Epithelial cell of proximal tubule (primary cell): ENCODE data around the gene DYNC1I2. TPM values are rescaled to one million over a fixed set of nuclear protein-coding genes. Genes with fewer than 3 reads are reported as not detected.

Experiments used
- DNase-seq: peaks from one replicate; pipeline ENCODE4 v3.0.0-alpha.2; 2011; ENCODE audit warnings: low read depth
- H3K4me3 ChIP-seq: 2 replicates; pipeline ENCODE4 v1.5.1; 2011; ENCODE audit warnings: low read depth, mild to moderate bottlenecking, low read length
- total RNA-seq: library from RNA; depleted of rRNA; stranded (reverse); fragments of >200 nt; gene quantifications from 2 replicates; pipeline ENCODE4 v1.2.3, GENCODE V29; 2015
- TF ChIP-seq, protein P1 (sequence below): conservative IDR thresholded peaks from 2 replicates; pipeline ENCODE4 v1.5.1; 2012; ENCODE audit warnings: low read depth, mild to moderate bottlenecking, low read length

DYNC1I2 gene
- total RNA-seq, 1 donor from 2014 or later = 146 TPM

DNA sequence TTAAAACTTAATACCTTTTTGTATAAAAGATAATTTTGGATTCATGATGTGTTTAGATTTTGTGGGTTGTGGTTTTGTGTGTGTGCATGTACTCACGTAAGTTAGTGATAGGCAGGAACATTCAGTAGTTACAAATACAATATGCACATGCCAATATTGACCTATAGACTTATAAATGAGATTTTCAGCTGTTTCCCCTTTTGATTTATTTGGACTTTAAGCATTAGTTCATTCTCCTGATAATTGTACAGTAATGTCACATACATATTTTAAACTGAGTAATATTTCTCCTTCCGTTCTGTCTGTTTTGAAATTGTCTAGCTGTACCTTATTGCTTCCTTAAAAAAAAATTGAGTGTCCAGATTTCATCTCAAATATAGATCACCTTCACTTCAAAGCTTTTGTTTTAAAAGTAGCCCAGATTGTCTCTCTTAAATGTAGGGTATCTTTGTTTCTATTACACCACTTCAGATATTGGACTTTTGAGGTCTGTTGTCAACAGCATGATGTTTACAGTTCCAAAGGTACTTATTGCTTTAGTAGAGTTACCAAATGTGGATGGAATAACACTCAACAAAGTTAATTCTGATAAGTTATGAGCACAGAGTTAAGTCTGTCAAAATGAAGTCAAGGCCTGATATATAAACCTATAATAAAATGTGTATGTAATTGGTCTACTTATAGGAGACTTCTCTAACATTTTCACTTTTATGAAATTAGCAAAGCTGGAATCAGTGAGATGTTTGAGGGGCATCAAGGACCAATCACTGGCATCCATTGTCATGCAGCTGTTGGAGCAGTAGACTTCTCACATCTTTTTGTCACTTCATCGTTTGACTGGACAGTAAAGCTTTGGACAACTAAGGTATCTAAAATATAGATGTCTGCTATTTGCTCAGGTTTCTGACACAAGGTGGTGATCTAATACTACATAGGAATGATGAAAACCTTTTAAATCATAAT is 42.0 kb downstream of the DYNC1I2 start:
- TF ChIP-seq, protein P1, sequence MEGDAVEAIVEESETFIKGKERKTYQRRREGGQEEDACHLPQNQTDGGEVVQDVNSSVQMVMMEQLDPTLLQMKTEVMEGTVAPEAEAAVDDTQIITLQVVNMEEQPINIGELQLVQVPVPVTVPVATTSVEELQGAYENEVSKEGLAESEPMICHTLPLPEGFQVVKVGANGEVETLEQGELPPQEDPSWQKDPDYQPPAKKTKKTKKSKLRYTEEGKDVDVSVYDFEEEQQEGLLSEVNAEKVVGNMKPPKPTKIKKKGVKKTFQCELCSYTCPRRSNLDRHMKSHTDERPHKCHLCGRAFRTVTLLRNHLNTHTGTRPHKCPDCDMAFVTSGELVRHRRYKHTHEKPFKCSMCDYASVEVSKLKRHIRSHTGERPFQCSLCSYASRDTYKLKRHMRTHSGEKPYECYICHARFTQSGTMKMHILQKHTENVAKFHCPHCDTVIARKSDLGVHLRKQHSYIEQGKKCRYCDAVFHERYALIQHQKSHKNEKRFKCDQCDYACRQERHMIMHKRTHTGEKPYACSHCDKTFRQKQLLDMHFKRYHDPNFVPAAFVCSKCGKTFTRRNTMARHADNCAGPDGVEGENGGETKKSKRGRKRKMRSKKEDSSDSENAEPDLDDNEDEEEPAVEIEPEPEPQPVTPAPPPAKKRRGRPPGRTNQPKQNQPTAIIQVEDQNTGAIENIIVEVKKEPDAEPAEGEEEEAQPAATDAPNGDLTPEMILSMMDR = no peak
- DNase-seq = no peak
- no peak overlapping the region for H3K4me3 ChIP-seq

DNA sequence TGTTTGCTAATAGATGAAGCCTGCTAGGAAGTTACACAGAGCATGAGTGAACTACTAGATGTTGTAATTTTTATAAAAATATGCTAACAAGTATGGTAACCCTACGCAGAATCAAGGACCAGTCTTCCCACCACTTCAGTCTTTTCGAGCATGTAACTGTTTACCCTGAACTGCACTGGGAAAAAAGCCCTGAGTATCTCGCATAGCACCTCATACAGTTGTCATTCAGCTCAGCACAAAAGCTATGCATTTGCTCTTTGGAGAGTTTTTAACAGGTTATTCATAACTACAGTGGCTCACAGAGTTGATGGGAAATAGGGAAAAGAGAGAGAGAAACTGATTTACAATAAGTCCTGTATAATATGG is 42.7 kb downstream of the DYNC1I2 start:
- DNase-seq = no peak
- H3K4me3 ChIP-seq = no peak overlapping the region
- TF ChIP-seq, protein P1 = no peak

DNA sequence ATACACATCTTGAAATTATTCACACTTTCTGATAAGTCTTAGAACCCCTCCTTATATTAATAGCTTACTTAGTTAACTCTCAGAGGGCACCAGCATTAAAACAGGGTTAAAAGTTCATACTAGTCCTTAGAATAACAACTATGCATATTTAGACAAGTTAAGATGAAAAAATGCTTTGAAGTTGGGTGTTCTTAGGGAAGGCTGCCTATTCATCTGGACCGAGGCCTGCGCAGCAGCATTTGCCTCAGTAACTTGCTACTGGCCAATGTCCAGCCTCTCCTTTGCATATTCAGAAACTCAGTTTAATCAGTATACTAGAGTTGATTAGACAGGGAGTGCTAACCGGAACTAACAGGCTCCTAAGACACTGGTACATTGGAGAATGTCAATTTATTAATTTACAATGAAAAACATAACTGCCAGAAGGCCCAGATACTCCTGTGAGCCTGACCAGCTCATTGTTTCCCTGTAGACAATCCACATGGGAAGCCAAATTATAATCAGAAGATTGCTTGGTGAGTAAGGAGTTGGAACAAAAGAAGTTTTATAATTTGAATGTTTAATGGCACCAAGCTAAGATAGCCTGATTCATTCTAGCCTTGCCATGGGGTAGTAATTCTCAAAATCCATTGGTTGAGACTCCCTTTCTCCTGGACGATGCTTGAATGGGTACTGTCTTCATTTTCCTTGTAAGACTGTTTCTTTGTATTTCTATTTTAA is 48.9 kb downstream of the DYNC1I2 start:
- H3K4me3 ChIP-seq = no peak overlapping the region
- TF ChIP-seq, protein P1 = no peak

DNA sequence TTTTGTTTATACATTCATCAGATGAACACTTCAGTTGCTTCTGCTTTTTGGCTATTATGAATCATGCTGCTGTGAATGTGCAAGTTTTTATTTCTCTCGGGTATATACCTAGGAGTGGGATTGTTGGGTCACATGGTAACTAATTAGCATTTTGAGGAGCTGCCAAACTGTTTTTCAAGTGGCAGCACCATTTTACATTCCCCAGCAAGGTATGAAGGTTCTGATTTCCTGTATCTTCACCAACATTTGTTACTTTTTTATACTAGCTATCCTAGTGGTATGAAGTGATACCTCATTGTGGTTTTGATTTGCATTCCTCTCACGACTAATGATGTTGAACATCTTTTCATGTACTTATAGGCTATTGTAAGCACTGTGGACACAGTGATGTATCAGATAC is 53.9 kb downstream of the DYNC1I2 start:
- DNase-seq = no peak
- TF ChIP-seq, protein P1 = no peak
- no peak overlapping the region for H3K4me3 ChIP-seq

More for the DNA sequence above, 48.9 kb downstream of the DYNC1I2 start:
- no peak for DNase-seq

DNA sequence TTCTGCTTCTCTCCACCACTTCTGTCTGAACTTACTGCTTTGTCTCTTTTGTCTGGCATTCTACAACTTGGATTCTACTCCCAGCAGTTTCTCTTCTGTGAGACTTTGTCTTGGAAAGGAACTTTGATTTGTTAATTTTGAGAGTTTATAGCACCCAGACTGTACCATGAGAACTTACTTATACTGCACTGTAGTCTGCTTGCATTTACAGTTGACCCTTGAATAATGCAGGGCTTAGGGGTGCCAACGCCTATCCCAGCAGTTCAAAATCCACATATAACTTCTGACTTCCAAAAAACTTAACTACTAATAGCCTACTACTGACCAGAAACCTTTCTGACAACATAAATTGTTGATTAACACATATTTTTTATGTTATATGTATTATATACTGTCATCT is 55.5 kb downstream of the DYNC1I2 start:
- TF ChIP-seq, protein P1 = no peak
- H3K4me3 ChIP-seq = no peak overlapping the region

DNA sequence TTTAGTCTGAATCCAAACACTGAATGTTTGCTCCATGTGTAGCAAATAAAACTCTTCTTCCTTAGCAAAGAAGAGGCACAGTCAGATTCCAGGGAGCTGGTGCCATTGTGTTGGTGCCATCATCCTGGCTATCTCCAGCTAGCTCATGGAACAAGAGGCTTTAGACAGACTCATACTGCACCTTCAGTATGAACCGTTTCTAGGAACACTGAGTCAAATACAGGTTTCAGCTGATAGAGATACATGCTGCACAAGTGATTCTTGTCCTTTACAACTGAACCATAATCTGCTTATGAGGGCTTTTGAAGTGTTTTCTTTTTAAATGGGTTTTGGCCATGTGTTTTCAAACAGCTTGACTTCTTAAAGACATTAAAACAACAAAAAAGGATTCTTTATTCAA is 57.9 kb downstream of the DYNC1I2 start:
- TF ChIP-seq, protein P1 = no peak
- no peak overlapping the region for H3K4me3 ChIP-seq
- DNase-seq = no peak

More for the DNA sequence above, 55.5 kb downstream of the DYNC1I2 start:
- DNase-seq = no peak
